ENCODE data around the gene PTPN23.
"Not testable (repeated sequence)": the region's sequence is repeated elsewhere in the genome, so short reads cannot be mapped to it uniquely, and the experiment has no call there.

GRCh38 chr3:47360110-47360517 is 20.7 kb upstream of the PTPN23 start:
- not testable (repeated sequence) for TF ChIP-seq CTCF, EP300 (IDR thresholded peaks at IDR 0.05)

All from tibial nerve (tissue), 4 donors.